Brain microvascular endothelial cell (primary cell): ENCODE data around the gene ZBED5.

Source experiments
- DNase-seq: peaks from one replicate; pipeline ENCODE4 v3.0.0-alpha.2; 2020
- H3K27ac ChIP-seq: fragments of 250-450 bp; sonication (Bioruptor Pico); 2 replicates; pipeline ENCODE4 v1.5.1; 2020; ENCODE audit warnings: mild to moderate bottlenecking, moderate library complexity
- H3K27me3 ChIP-seq: fragments of 250-450 bp; sonication (Bioruptor Pico); replicated peaks from 2 replicates; pipeline ENCODE4 v1.5.1; 2020; ENCODE audit warnings: mild to moderate bottlenecking
- H3K36me3 ChIP-seq: fragments of 250-450 bp; sonication (Bioruptor Pico); replicated peaks from 2 replicates; pipeline ENCODE4 v1.5.1; 2020; ENCODE audit warnings: mild to moderate bottlenecking
- H3K4me3 ChIP-seq: 2 replicates; pipeline ENCODE4 v1.5.1; 2011; ENCODE audit warnings: low read depth, mild to moderate bottlenecking, control low read depth, low read length, moderate library complexity
- CTCF ChIP-seq: IDR thresholded peaks from 2 replicates; pipeline ENCODE4 v1.5.1; 2011; ENCODE audit warnings: low read depth, mild to moderate bottlenecking, moderate library complexity, low read length, control low read depth, inconsistent platforms; ENCODE audit errors: missing control alignments
- in situ Hi-C: cut with HindIII; loops from 2 replicates; pipeline ENCODE4 v1.10.0; 2017; ENCODE audit warnings: low sequenced_read_pairs, low pct_ligation_motif_present

Gene ZBED5

DNA sequence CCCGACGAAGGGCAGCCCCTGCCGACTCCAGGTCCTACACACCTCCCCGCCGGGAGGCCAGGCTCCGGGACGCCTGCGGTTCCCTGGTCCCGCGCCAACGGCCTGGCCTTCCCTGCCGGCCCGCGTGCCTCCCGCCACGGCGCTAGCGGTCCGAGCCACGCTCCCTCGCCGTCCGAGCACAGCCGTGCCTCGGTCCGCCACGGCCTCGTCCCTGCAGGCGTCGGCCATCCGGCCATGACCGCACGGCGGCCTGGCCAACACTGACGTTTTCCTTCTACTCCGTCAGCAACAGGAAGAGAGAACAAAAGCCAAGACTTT is 49.7 kb downstream of the ZBED5 start:
- Histone ChIP-seq H3K27ac (peak overlapping the region; percentile 95), H3K27me3 (no peaks in the 10 kb centered on the region), H3K36me3 (peaks cover 44% of the 10 kb centered on the region), H3K4me3 (peak overlapping the region; percentile 92)
- DNase-seq: no peak
- in situ Hi-C loops: no loop called here
- TF ChIP-seq CTCF: no peak

- in situ Hi-C loops: no loop called here
- TF ChIP-seq CTCF: no peak
These were observed 50.2 kb downstream of the ZBED5 start for GRCh38 chr11:10807493-10808234.

GRCh38 chr11:10806206-10806605 is 51.6 kb downstream of the ZBED5 start:
- Histone ChIP-seq H3K4me3 (peak overlapping the region; percentile 92), H3K27me3 (no peaks in the 10 kb centered on the region), H3K27ac (no peak overlapping the region), H3K36me3 (peaks cover 62% of the 10 kb centered on the region)
- in situ Hi-C loops: no loop called here
- no peak for DNase-seq
- TF ChIP-seq CTCF: no peak

More at GRCh38 chr11:10807493-10808234, 50.2 kb downstream of the ZBED5 start:
- Histone ChIP-seq H3K27ac (peak overlapping the region; percentile 95), H3K36me3 (peaks cover 49% of the 10 kb centered on the region), H3K4me3 (peak overlapping the region; percentile 92), H3K27me3 (no peaks in the 10 kb centered on the region)
- peak; percentile 26 for DNase-seq

- Histone ChIP-seq H3K27ac (no peak overlapping the region), H3K4me3 (no peak overlapping the region), H3K27me3 (no peaks in the 10 kb centered on the region), H3K36me3 (peaks cover 66% of the 10 kb centered on the region)
- TF ChIP-seq CTCF: no peak
- in situ Hi-C loops: no loop called here
- no peak for DNase-seq
These were observed 52.1 kb downstream of the ZBED5 start for GRCh38 chr11:10805741-10806140.

GRCh38 chr11:10803676-10804075 is 54.2 kb downstream of the ZBED5 start:
- Histone ChIP-seq H3K27me3 (no peaks in the 10 kb centered on the region), H3K4me3 (no peak overlapping the region), H3K36me3 (peaks cover 87% of the 10 kb centered on the region), H3K27ac (no peak overlapping the region)
- in situ Hi-C loops: no loop called here
- TF ChIP-seq CTCF: no peak
- no peak for DNase-seq
